Uterus (tissue), 2 donors: ENCODE measurements around the gene TKT.

ENCODE experiments used
- CTCF ChIP-seq, 4 experiments: fragments of 200-600 bp in 2 of 4; fragments of 450-650 bp in 2 of 4; sonication (generic) in 2 of 4; IDR thresholded peaks; one replicate each; pipeline ENCODE4 v1.5.1; 2016 to 2019; ENCODE audit warnings: antibody characterized with exemption in 4 of 4, mild to moderate bottlenecking in 2 of 4, moderate library complexity in 1 of 4
- POLR2A ChIP-seq, 2 donors: fragments of 450-650 bp; IDR thresholded peaks; one replicate each; pipeline ENCODE4 v1.6.1; 2016; ENCODE audit warnings: antibody characterized with exemption in 2 of 2, mild to moderate bottlenecking in 1 of 2, moderate library complexity in 1 of 2

DNA sequence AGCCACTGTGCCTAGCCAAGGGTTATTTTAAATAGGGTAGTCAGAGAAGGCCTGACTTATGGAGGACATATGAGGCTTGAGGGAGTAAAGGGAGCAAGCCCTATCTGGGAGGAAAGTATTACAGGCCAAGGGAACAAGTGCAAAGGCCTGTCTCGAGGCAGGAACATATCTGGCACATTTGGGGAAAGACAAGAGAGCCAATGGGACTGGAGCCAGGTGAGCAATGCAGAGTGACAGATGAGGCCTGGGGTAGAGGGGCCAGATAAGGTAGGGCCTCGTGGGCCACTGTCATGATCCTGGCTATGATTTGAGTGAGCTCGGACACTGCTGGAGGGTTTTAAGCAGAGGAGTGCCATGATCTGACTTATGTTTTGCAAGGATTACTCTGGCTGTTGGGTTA lies 47.7 kb upstream of the TKT start:
- no peak for TF ChIP-seq CTCF (IDR thresholded peaks at IDR 0.05)
- TF ChIP-seq POLR2A (IDR thresholded peaks at IDR 0.05): no peak
